NCI-H510A treated with DMSO at 0.1 percent for 48 hours (cell line): ENCODE measurements around the gene INF2.
"Not testable (repeated sequence)": the region's sequence is repeated elsewhere in the genome, so short reads cannot be mapped to it uniquely, and the experiment has no call there.

Source experiments
- DNase-seq: peaks from one replicate; lab custom pipeline; 2025; lab: John Stamatoyannopoulos, UW

The INF2 gene

GRCh38 chr14:104689109-104689880 is at the start of gene INF2:
Gene INF2, plus strand, starts transcription at chr14:104689618. Its CDS starts 11,748 bp downstream, at chr14:104701366.
- DNase-seq: peak; percentile 41

- peak; percentile 78 for DNase-seq
These were observed 49.4 kb upstream of the INF2 start for GRCh38 chr14:104639885-104640548.

GRCh38 chr14:104640681-104641080 is 48.7 kb upstream of the INF2 start:
- no peak for DNase-seq

- no peak for DNase-seq
These were observed 47.5 kb upstream of the INF2 start for GRCh38 chr14:104641753-104642539.

GRCh38 chr14:104642540-104642868 is 46.9 kb upstream of the INF2 start:
- DNase-seq: no peak

- no peak for DNase-seq
These were observed 46.1 kb upstream of the INF2 start for GRCh38 chr14:104643306-104643705.

GRCh38 chr14:104644091-104644635 is 45.3 kb upstream of the INF2 start:
- DNase-seq: no peak

GRCh38 chr14:104644656-104645378 is 44.6 kb upstream of the INF2 start:
- no peak for DNase-seq

- no peak for DNase-seq
These were observed 41.9 kb upstream of the INF2 start for GRCh38 chr14:104647467-104648043.

- DNase-seq: peak; percentile 36
These were observed 39.1 kb upstream of the INF2 start for GRCh38 chr14:104650057-104650980.

- no peak for DNase-seq
These were observed 38.2 kb upstream of the INF2 start for GRCh38 chr14:104650981-104651875.

GRCh38 chr14:104651876-104652260 is 37.5 kb upstream of the INF2 start:
- no peak for DNase-seq

- no peak for DNase-seq
These were observed 37.0 kb upstream of the INF2 start for GRCh38 chr14:104652386-104652785.

- not testable (repeated sequence) for DNase-seq
These were observed 36.1 kb upstream of the INF2 start for GRCh38 chr14:104653130-104653920.

GRCh38 chr14:104654119-104654518 is 35.3 kb upstream of the INF2 start:
- DNase-seq: no peak

GRCh38 chr14:104655128-104655848 is 34.1 kb upstream of the INF2 start:
- DNase-seq: no peak

- DNase-seq: no peak
These were observed 33.3 kb upstream of the INF2 start for GRCh38 chr14:104656014-104656714.
